GM12891 (cell line): ENCODE measurements around the gene KAZN.

Experiments
- PAX5 ChIP-seq: IDR thresholded peaks from 2 replicates; pipeline ENCODE4 v1.6.1; 2011; ENCODE audit warnings: low read length, moderate library complexity, mild to moderate bottlenecking; ENCODE audit not compliant: insufficient read depth, severe bottlenecking
- POLR2A ChIP-seq: IDR thresholded peaks from 2 replicates; pipeline ENCODE4 v1.6.1; 2011; ENCODE audit warnings: low read depth, low read length, control low read depth
- POLR2AphosphoS5 ChIP-seq: IDR thresholded peaks from 2 replicates; pipeline ENCODE4 v1.6.1; 2011; ENCODE audit warnings: low read depth, low read length, control low read depth
- POU2F2 ChIP-seq: IDR thresholded peaks from 2 replicates; pipeline ENCODE4 v1.6.1; 2011; ENCODE audit warnings: low read depth, mild to moderate bottlenecking, control low read depth, low read length, moderate library complexity
- SPI1 ChIP-seq: IDR thresholded peaks from 2 replicates; pipeline ENCODE4 v1.6.1; 2011; ENCODE audit warnings: low read depth, low read length, control low read depth
- TAF1 ChIP-seq: IDR thresholded peaks from 2 replicates; pipeline ENCODE4 v1.6.1; 2011; ENCODE audit warnings: low read depth, low read length, control low read depth

- TF ChIP-seq POLR2A = no peak
- no peak for TF ChIP-seq POLR2AphosphoS5
- TF ChIP-seq PAX5 = no peak
- no peak for TF ChIP-seq TAF1
- no peak for TF ChIP-seq SPI1
- TF ChIP-seq POU2F2 = no peak
Observed at GRCh38 chr1:15016526-15016925, 418.0 kb downstream of the KAZN start.
